HEK293 (cell line): Measurements from ENCODE around the gene MYOZ1.
A peak's percentile ranks its signal among the peaks of the same experiment; 100 is the strongest.

Experiments used
- CTCF ChIA-PET: fragments of 350-600 bp; formaldehyde crosslinking; extraction: SDS; loops from one replicate; lab custom pipeline; 2021; ENCODE audit warnings: antibody characterized with exemption; lab: Yijun Ruan, JAX
- POLR2A ChIA-PET: fragments of 300-600 bp; formaldehyde crosslinking; extraction: SDS; loops from one replicate; lab custom pipeline; 2020; ENCODE audit warnings: antibody characterized with exemption, inconsistent platforms; lab: Yijun Ruan, JAX
- H3K27ac ChIP-seq: fragments of 200-500 bp; sonication (Bioruptor generic); 2 replicates; pipeline ENCODE4 v1.5.1; 2014; ENCODE audit warnings: low read depth, low read length, control low read depth, inconsistent platforms; ENCODE audit errors: extremely low read depth
- H3K36me3 ChIP-seq, 2 experiments: fragments of 200-500 bp in 1 of 2; sonication (Bioruptor generic) in 1 of 2; 1 replicate in 1 of 2; 2 replicates in 1 of 2; pipeline ENCODE4 v1.5.1; 2014 to 2017; ENCODE audit warnings: inconsistent platforms in 2 of 2, low read length in 2 of 2; ENCODE audit not compliant: control insufficient read depth in 2 of 2, insufficient read depth in 1 of 2
- H3K4me1 ChIP-seq: fragments of 200-500 bp; sonication (Bioruptor generic); 2 replicates; pipeline ENCODE4 v1.5.1; 2014; ENCODE audit warnings: mild to moderate bottlenecking, low read length, inconsistent platforms; ENCODE audit not compliant: control insufficient read depth, insufficient read depth
- H3K4me3 ChIP-seq: 2 replicates; pipeline ENCODE4 v1.5.1; 2011; ENCODE audit warnings: low read depth, mild to moderate bottlenecking, control low read depth, low read length, moderate library complexity
- H3K9me3 ChIP-seq: fragments of 200-500 bp; sonication (Bioruptor generic); 2 replicates; pipeline ENCODE4 v1.5.1; 2014; ENCODE audit warnings: low read depth, low read length, inconsistent platforms; ENCODE audit not compliant: control insufficient read depth, insufficient read depth
- KLF1 ChIP-seq: fragments of 450-650 bp; formaldehyde crosslinking; IDR thresholded peaks from 2 replicates; pipeline ENCODE4 v1.5.1; 2016; ENCODE audit warnings: missing biosample characterization, missing genetic modification characterization
- KLF10 ChIP-seq: fragments of 450-650 bp; IDR thresholded peaks from 2 replicates; pipeline ENCODE4 v1.5.1; 2018; ENCODE audit warnings: missing biosample characterization, mild to moderate bottlenecking, missing genetic modification characterization
- MZF1 ChIP-seq: fragments of 450-650 bp; formaldehyde crosslinking; IDR thresholded peaks from 2 replicates; pipeline ENCODE4 v1.5.1; 2017; ENCODE audit warnings: missing biosample characterization, missing genetic modification characterization, borderline replicate concordance
- OVOL3 ChIP-seq: fragments of 450-650 bp; formaldehyde crosslinking; IDR thresholded peaks from 2 replicates; pipeline ENCODE4 v1.5.1; 2016; ENCODE audit warnings: missing biosample characterization, missing genetic modification characterization
- SETDB1 ChIP-seq: IDR thresholded peaks from one replicate; pipeline ENCODE4 v1.6.1; 2017; ENCODE audit warnings: mild to moderate bottlenecking, low read length, moderate library complexity, mixed read lengths; ENCODE audit not compliant: insufficient read length
- TRIM28 ChIP-seq: IDR thresholded peaks from 2 replicates; pipeline ENCODE4 v1.6.1; 2011; ENCODE audit warnings: low read length, control low read depth, borderline replicate concordance
- ZNF184 ChIP-seq: fragments of 450-650 bp; IDR thresholded peaks from 2 replicates; pipeline ENCODE4 v1.5.1; 2018; ENCODE audit warnings: missing biosample characterization, mild to moderate bottlenecking, missing genetic modification characterization
- ZNF324 ChIP-seq: fragments of 450-650 bp; formaldehyde crosslinking; IDR thresholded peaks from 2 replicates; pipeline ENCODE4 v1.5.1; 2016; ENCODE audit warnings: missing biosample characterization, missing genetic modification characterization
- ZNF561 ChIP-seq: fragments of 450-650 bp; IDR thresholded peaks from 2 replicates; pipeline ENCODE4 v1.5.1; 2018; ENCODE audit warnings: missing biosample characterization, missing genetic modification characterization, borderline replicate concordance
- ZNF600 ChIP-seq: fragments of 450-650 bp; formaldehyde crosslinking; IDR thresholded peaks from 2 replicates; pipeline ENCODE4 v1.5.1; 2016; ENCODE audit warnings: missing biosample characterization, missing genetic modification characterization
- ZNF777 ChIP-seq: fragments of 450-650 bp; formaldehyde crosslinking; IDR thresholded peaks from 2 replicates; pipeline ENCODE4 v1.5.1; 2017; ENCODE audit warnings: missing biosample characterization, missing genetic modification characterization, borderline replicate concordance
- TF ChIP-seq, protein P1 (sequence below): fragments of 450-650 bp; formaldehyde crosslinking; conservative IDR thresholded peaks from 2 replicates; pipeline ENCODE4 v1.5.1; 2016; ENCODE audit warnings: low read depth, missing biosample characterization, missing genetic modification characterization
- TF ChIP-seq, protein P2 (sequence below): fragments of 450-650 bp; formaldehyde crosslinking; IDR thresholded peaks from 2 replicates; pipeline ENCODE4 v1.5.1; 2016; ENCODE audit warnings: missing biosample characterization, missing genetic modification characterization
- TF ChIP-seq, protein P3 (sequence below): fragments of 450-650 bp; formaldehyde crosslinking; IDR thresholded peaks from 2 replicates; pipeline ENCODE4 v1.5.0; 2017; ENCODE audit warnings: missing biosample characterization, missing genetic modification characterization, borderline replicate concordance
- TF ChIP-seq, protein P4 (sequence below): fragments of 450-650 bp; formaldehyde crosslinking; IDR thresholded peaks from 2 replicates; pipeline ENCODE4 v1.5.1; 2017; ENCODE audit warnings: missing biosample characterization, mild to moderate bottlenecking, missing genetic modification characterization, moderate library complexity
- TF ChIP-seq, protein P5 (sequence below): fragments of 450-650 bp; formaldehyde crosslinking; IDR thresholded peaks from 2 replicates; pipeline ENCODE4 v1.5.1; 2016; ENCODE audit warnings: missing biosample characterization, missing genetic modification characterization

MYOZ1 gene

DNA sequence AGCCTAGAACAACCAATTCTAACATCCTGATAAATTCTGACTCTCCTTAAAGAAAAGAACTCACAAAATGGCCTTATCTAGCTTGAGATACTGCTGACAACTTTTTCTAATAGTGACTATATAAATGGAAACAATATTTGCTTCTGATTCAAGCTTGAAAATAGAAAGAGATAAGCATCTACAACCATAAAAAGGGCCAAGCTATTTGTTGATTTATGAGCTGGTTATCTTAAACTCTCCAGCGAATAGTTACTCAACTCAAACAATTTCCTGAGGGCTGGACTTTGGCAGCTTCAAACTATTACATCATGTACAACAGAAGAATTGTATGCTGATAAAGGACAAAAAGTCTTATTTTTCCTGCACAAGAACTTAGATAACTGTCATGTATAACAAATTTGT lies 54.7 kb downstream of the MYOZ1 start (continued):
- peak; percentile 74; the same call in 1 of the 2 replicates for TF ChIP-seq ZNF184 (tag by site-specific recombination)
- peak; percentile 82 for TF ChIP-seq KLF10 (tag by site-specific recombination)

DNA sequence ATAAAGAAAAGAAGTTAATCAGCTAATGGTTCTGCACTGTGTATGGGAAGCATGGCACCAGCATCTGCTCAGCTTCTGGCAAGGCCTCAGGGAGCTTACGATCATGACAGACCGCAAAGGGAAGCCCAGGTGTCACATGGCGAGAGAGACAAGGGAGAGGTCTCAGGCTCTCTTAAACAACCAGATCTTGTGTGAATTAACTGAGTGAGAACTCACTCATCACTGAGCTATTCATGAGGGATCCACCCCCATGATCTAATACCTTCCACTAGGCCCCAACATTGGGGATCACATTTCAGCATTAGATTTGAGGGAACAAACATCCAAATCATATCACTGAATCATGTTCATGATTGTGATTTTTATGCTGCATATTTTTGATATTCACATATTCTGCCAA lies 55.9 kb downstream of the MYOZ1 start:
- H3K4me3 ChIP-seq, result no peak overlapping the region
- TF ChIP-seq, protein P1, sequence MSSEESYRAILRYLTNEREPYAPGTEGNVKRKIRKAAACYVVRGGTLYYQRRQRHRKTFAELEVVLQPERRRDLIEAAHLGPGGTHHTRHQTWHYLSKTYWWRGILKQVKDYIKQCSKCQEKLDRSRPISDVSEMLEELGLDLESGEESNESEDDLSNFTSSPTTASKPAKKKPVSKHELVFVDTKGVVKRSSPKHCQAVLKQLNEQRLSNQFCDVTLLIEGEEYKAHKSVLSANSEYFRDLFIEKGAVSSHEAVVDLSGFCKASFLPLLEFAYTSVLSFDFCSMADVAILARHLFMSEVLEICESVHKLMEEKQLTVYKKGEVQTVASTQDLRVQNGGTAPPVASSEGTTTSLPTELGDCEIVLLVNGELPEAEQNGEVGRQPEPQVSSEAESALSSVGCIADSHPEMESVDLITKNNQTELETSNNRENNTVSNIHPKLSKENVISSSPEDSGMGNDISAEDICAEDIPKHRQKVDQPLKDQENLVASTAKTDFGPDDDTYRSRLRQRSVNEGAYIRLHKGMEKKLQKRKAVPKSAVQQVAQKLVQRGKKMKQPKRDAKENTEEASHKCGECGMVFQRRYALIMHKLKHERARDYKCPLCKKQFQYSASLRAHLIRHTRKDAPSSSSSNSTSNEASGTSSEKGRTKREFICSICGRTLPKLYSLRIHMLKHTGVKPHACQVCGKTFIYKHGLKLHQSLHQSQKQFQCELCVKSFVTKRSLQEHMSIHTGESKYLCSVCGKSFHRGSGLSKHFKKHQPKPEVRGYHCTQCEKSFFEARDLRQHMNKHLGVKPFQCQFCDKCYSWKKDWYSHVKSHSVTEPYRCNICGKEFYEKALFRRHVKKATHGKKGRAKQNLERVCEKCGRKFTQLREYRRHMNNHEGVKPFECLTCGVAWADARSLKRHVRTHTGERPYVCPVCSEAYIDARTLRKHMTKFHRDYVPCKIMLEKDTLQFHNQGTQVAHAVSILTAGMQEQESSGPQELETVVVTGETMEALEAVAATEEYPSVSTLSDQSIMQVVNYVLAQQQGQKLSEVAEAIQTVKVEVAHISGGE (tag by site-specific recombination), result no peak
- TF ChIP-seq KLF1 (peak; percentile 41; the same call in 1 of the 2 replicates), OVOL3 (tag by site-specific recombination) (no peak), MZF1 (tag by site-specific recombination) (peak; percentile 58; the same call in 1 of the 2 replicates), SETDB1 (peak; percentile 94), ZNF561 (tag by site-specific recombination) (no peak), ZNF184 (tag by site-specific recombination) (0 out of 2 replicates have a peak, but pooled peaks have one; percentile 51), ZNF777 (tag by site-specific recombination) (no peak), TRIM28 (peak; percentile 67; the same call in 1 of the 2 replicates), ZNF600 (no peak), ZNF324 (tag by site-specific recombination) (no peak)
- TF ChIP-seq, protein P2, sequence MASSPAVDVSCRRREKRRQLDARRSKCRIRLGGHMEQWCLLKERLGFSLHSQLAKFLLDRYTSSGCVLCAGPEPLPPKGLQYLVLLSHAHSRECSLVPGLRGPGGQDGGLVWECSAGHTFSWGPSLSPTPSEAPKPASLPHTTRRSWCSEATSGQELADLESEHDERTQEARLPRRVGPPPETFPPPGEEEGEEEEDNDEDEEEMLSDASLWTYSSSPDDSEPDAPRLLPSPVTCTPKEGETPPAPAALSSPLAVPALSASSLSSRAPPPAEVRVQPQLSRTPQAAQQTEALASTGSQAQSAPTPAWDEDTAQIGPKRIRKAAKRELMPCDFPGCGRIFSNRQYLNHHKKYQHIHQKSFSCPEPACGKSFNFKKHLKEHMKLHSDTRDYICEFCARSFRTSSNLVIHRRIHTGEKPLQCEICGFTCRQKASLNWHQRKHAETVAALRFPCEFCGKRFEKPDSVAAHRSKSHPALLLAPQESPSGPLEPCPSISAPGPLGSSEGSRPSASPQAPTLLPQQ (tag by site-specific recombination), result 0 out of 2 replicates have a peak, but pooled peaks have one; percentile 17
- TF ChIP-seq, protein P3, sequence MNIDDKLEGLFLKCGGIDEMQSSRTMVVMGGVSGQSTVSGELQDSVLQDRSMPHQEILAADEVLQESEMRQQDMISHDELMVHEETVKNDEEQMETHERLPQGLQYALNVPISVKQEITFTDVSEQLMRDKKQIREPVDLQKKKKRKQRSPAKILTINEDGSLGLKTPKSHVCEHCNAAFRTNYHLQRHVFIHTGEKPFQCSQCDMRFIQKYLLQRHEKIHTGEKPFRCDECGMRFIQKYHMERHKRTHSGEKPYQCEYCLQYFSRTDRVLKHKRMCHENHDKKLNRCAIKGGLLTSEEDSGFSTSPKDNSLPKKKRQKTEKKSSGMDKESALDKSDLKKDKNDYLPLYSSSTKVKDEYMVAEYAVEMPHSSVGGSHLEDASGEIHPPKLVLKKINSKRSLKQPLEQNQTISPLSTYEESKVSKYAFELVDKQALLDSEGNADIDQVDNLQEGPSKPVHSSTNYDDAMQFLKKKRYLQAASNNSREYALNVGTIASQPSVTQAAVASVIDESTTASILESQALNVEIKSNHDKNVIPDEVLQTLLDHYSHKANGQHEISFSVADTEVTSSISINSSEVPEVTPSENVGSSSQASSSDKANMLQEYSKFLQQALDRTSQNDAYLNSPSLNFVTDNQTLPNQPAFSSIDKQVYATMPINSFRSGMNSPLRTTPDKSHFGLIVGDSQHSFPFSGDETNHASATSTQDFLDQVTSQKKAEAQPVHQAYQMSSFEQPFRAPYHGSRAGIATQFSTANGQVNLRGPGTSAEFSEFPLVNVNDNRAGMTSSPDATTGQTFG (tag by site-specific recombination), result no peak
- TF ChIP-seq, protein P4, sequence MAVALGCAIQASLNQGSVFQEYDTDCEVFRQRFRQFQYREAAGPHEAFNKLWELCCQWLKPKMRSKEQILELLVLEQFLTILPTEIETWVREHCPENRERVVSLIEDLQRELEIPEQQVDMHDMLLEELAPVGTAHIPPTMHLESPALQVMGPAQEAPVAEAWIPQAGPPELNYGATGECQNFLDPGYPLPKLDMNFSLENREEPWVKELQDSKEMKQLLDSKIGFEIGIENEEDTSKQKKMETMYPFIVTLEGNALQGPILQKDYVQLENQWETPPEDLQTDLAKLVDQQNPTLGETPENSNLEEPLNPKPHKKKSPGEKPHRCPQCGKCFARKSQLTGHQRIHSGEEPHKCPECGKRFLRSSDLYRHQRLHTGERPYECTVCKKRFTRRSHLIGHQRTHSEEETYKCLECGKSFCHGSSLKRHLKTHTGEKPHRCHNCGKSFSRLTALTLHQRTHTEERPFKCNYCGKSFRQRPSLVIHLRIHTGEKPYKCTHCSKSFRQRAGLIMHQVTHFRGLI (tag by site-specific recombination), result no peak
- TF ChIP-seq, protein P5, sequence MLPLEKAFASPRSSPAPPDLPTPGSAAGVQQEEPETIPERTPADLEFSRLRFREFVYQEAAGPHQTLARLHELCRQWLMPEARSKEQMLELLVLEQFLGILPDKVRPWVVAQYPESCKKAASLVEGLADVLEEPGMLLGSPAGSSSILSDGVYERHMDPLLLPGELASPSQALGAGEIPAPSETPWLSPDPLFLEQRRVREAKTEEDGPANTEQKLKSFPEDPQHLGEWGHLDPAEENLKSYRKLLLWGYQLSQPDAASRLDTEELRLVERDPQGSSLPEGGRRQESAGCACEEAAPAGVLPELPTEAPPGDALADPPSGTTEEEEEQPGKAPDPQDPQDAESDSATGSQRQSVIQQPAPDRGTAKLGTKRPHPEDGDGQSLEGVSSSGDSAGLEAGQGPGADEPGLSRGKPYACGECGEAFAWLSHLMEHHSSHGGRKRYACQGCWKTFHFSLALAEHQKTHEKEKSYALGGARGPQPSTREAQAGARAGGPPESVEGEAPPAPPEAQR (tag by site-specific recombination), result no peak
- H3K36me3 ChIP-seq, result no peaks in the 10 kb centered on the region
- CTCF ChIA-PET, result no interaction called here
- no peaks in the 10 kb centered on the region for H3K9me3 ChIP-seq
- POLR2A ChIA-PET, result interaction anchor here (0.6 kb wide), 1 partner anchor 154 kb away, joined by 7 read pairs; no protein-coding TSS in a partner anchor
- no peak overlapping the region for H3K27ac ChIP-seq
- H3K4me1 ChIP-seq, result peaks cover 4% of the 10 kb centered on the region
